GM12874 (cell line): ENCODE results near the gene NOLC1.

ENCODE experiments used
- CTCF ChIP-seq: IDR thresholded peaks from 2 replicates; pipeline ENCODE4 v1.5.1; 2011; ENCODE audit warnings: low read depth, mild to moderate bottlenecking, control low read depth, low read length, moderate library complexity; ENCODE audit not compliant: insufficient read depth

The NOLC1 gene

GRCh38 chr10:102185272-102185671, 33.1 kb downstream of the NOLC1 start:
- TF ChIP-seq CTCF: no peak

DNA sequence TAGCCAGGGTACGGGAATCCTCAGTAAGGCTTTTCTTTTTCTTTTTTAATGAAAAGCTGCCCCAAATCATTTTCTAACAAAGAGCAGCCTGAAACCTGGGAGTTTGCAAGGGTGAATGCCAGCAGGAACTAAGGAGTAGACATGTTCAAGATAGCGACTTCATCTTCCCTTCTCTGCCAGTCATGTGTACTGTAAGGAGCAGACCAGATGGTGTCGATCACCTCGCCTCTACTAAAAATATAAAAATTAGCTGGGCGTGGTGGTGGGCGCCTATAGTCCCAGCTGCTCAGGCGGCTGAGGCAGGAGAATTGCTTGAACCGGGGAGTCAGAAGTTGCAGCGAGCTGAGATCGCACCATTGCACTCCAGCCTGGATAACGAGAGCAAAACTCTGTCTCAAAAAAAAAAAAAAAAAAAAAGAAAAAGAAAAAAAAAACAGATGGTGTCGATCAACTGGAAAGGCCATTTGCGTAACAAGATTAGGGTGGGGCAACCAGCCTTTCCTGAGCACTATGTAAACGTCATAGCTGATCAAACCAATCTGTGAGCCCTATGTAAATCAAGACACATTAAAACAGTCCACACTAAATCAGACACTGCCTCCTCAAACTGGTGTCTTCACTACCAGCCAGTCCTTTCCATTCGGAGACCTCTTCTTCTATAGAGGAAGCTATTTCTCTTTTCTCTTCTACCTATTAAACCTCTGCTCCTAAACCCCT, 33.8 kb downstream of the NOLC1 start:
- TF ChIP-seq CTCF: no peak

DNA sequence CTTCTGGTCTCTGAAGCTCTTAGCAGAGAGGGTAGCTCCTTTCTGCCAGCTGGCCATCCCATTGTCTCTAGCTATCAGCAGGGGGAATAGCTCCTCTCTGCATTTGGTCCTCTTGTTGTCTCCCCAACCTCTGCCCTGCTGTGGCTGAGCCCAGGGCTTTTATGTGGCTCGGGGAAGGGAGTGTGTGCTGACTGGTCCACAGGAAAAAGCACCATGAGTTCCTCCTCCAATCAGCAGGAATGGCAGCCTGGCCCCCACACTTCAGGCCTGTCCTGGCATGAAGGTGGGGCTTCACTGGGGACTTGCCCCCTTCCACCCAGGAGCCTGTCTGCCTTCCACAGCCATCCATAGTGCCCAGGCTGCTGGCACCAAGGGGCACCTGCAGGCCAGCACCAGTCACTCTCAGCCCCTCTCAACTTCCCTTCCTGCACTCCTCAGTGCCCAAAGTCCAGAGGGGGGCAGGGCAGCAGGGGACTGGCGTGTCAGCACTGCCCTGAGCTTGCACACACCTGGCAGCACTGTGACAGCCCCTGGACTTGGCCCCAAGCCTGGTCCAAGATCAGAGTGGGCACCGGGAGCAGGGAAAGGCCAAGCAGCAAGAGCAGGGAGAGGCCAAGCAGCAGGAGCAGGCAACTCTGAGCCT, 36.2 kb downstream of the NOLC1 start:
- TF ChIP-seq CTCF: no peak

DNA sequence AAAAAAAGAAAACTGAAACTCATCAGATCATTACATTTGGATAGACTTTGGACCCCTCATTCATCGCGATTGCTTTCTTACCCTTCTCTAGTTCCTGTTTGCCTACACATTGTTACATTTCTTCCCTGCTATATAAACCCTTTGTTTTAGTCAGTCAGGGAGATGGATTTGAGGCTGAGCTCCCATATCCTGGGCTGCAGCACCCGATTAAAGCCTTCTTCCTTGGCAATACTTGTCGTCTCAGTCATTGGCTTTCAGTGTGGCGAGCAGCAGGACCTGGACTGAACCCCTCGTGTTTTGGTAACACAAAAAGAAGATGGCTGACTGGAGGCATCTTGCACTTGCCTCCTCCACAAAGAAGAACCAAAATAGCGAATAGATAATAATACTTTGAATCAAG, 39.8 kb downstream of the NOLC1 start:
- TF ChIP-seq CTCF: no peak

DNA sequence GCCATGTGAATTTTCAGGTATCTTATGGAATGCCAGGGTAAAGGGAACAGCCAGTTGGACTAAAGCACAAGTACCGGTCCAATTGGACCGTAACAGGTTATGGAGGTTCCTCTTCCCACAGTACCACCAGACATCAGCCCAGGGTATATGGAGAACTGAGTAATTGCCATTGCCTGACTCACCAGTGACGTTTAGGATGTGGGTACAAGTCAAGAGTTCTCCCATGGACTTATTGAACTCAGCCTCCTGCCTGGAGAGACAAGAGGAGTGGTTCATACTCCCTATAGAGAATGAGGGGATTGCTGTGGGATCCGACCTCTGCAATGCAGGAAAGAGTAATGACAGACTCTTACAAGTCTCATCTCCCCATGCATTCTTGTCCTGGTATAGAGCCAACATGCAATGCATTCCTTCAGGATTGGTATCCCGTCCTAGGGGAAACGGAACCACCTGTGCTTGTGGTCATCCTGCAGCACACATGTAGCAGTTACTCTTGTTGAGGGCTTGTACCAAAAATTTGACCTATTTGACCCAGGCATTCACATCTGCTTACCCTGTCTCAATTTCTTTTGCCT, 43.2 kb downstream of the NOLC1 start:
- no peak for TF ChIP-seq CTCF

DNA sequence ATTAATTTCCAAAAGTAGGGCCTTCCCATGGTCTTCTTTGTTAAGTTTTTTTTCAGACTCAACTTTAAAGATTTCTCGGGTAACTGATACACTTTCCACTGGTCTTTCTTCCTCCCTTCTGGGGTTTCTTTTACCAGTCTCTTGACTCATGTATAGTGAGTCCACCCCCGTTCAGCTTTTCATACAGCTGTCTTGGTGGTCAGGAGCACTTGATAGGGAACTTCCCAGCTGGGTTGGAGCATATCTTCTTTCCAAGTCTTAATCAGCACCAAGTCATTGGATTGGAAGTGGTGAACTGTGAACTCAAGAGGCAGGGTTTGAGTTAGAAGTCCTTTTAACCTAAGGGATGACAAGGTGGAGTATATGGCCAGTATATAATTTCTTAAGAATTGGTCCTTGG, 44.7 kb downstream of the NOLC1 start:
- TF ChIP-seq CTCF: no peak

DNA sequence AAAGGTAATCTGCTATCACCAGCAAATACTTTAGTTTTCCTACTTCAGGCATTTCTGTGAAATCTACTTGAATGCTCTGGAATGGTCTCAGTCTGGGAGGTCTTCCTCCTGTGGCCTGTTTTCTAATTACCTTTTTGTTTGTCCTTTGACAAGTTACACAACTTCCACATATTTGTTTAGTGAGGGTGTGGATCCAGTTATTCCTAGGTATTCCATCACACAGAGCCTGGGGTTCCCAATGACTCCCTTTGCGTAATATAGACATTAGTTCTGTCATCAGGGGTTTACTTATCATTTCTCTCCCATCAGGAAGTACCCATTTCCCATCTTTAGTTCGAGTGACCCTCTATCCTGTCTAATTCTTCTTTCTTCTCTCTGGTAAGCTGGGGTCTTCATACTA, 45.8 kb downstream of the NOLC1 start:
- TF ChIP-seq CTCF: no peak
